Esophagus squamous epithelium (tissue), 5 donors: ENCODE results near the gene EOLA2. TPM values are rescaled to one million over a fixed set of nuclear protein-coding genes. Genes with fewer than 3 reads are reported as not detected.
"Not testable (repeated sequence)": the region's sequence is repeated elsewhere in the genome, so short reads cannot be mapped to it uniquely, and the experiment has no call there.

Source experiments
- DNase-seq: peaks from one replicate; lab custom pipeline; 2025; lab: John Stamatoyannopoulos, UW
- H3K27ac ChIP-seq, 4 donors: fragments of 200-600 bp; sonication (generic); one replicate each; pipeline ENCODE4 v1.5.1; 2016 to 2019; ENCODE audit warnings: mild to moderate bottlenecking in 1 of 4
- H3K27me3 ChIP-seq, 4 donors: fragments of 200-600 bp; sonication (generic); 1 replicate in 3 of 4; 2 replicates in 1 of 4; pipeline versions ENCODE4 v1.5.1 to v1.6.0; 2017 to 2021; ENCODE audit warnings: antibody characterized with exemption in 1 of 4
- H3K36me3 ChIP-seq, 3 donors: fragments of 200-600 bp; sonication (generic); one replicate each; pipeline ENCODE4 v1.5.1; 2016 to 2019
- H3K4me1 ChIP-seq, 3 donors: fragments of 200-600 bp; sonication (generic); one replicate each; pipeline ENCODE4 v1.5.1; 2017 to 2019
- H3K4me3 ChIP-seq, 4 donors: fragments of 200-600 bp; sonication (generic); 1 replicate in 3 of 4; 2 replicates in 1 of 4; pipeline ENCODE4 v1.5.1; 2016 to 2019; ENCODE audit warnings: mild to moderate bottlenecking in 2 of 4, moderate library complexity in 1 of 4
- H3K9me3 ChIP-seq, 3 donors: fragments of 200-600 bp; sonication (generic); one replicate each; pipeline ENCODE4 v1.5.1; 2016 to 2019
- CTCF ChIP-seq, 6 experiments: fragments of 450-650 bp in 4 of 6; fragments of 200-600 bp in 2 of 6; sonication (generic) in 2 of 6; IDR thresholded peaks; one replicate each; pipeline ENCODE4 v1.5.1; 2016 to 2019; ENCODE audit warnings: antibody characterized with exemption in 6 of 6, mild to moderate bottlenecking in 4 of 6, moderate library complexity in 4 of 6
- POLR2A ChIP-seq, 4 donors: fragments of 450-650 bp; IDR thresholded peaks; one replicate each; pipeline ENCODE4 v1.6.1; 2017; ENCODE audit warnings: antibody characterized with exemption in 4 of 4, mild to moderate bottlenecking in 4 of 4, moderate library complexity in 3 of 4
- WGBS, 2 donors: methylation state at CpG; one replicate each; pipeline ENCODE4 v1.1.5; 2018; 5-methylcytosine and 5-hydroxymethylcytosine counted together
- intact Hi-C: fragments of 100-400 bp; cut with DNase I; formaldehyde crosslinking; loops from one replicate; pipeline ENCODE4 v1.15.0; 2022
- total RNA-seq, 4 donors: library from RNA; depleted of rRNA; stranded (reverse); fragments of >200 nt; gene quantifications; one replicate each; pipeline ENCODE4 v1.1.0, GENCODE V29; 2016
- donor health status: DM: yes; HTN: yes; CAD: no.

Gene EOLA2
- total RNA-seq, 4 donors from 2014 or later, result 12.7 to 23.3 (median 19.0) TPM

GRCh38 chrX:149948016-149948415, 9.7 kb upstream of the EOLA2 start:
- H3K27ac ChIP-seq, result no peak overlapping the region
- peaks cover 0 to 49% (median 0%) of the 10 kb centered on the region in 3 donors for H3K36me3 ChIP-seq
- no peaks in the 10 kb centered on the region for H3K27me3 ChIP-seq
- H3K4me3 ChIP-seq, result no peak overlapping the region
- H3K9me3 ChIP-seq, result no peaks in the 10 kb centered on the region
- no peak for DNase-seq
- peaks cover 0 to 5% (median 0%) of the 10 kb centered on the region in 3 donors for H3K4me1 ChIP-seq
- intact Hi-C loops, result no loop called here
- TF ChIP-seq CTCF (IDR thresholded peaks at IDR 0.05) (no peak), POLR2A (IDR thresholded peaks at IDR 0.05) (no peak)
- WGBS, 2 donors, result 40 to 53% methylated on average over 1 to 3 of the region's 3 CpGs

GRCh38 chrX:149946932-149947331, 8.6 kb upstream of the EOLA2 start:
- H3K9me3 ChIP-seq, DNase-seq, H3K4me3 ChIP-seq, H3K27ac ChIP-seq, H3K4me1 ChIP-seq, intact Hi-C loops, H3K27me3 ChIP-seq: not testable (repeated sequence)
- H3K36me3 ChIP-seq, result peaks cover 0 to 44% (median 0%) of the 10 kb centered on the region in 3 donors
- WGBS, 2 donors, result no CpG with 5 or more reads among the region's 3 CpGs

GRCh38 chrX:149945820-149946219, 7.5 kb upstream of the EOLA2 start:
- DNase-seq, result not testable (repeated sequence)

DNA sequence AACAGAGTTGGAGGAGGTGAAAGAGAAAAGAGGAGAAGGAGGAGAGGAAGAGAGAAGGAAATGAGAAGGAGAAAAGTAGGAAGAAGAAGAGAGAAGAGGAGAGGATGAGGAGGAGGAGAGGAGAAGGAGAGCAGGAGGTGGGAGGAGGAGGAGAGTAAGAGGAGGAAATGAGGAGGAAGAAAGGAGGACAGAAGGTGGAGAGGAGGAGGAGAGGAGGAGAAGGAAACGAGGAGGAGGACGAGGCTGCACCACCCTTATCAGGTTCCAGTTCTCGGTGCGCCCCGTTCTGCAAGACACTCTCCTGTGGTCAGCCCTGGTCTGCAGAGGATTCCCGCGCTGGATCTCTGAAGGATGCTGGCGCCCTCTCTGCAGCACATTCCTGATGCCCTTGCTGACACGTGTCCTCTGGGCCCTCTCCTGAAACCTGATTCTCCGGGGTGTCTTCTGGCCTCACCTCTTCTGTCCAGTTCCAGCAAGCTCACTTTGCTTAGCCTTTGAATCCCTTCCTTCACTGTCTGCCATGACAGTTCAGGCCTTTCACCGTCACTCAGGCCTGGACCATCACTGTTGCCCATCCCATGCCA, 6.9 kb upstream of the EOLA2 start:
- H3K9me3 ChIP-seq, H3K27ac ChIP-seq, H3K27me3 ChIP-seq, intact Hi-C loops, H3K4me3 ChIP-seq, H3K4me1 ChIP-seq, DNase-seq: not testable (repeated sequence)
- WGBS, 2 donors, result 84 to 85% methylated on average over 10 to 11 of the region's 11 CpGs
- peaks cover 0 to 44% (median 0%) of the 10 kb centered on the region in 3 donors for H3K36me3 ChIP-seq

More at GRCh38 chrX:149945820-149946219, 7.5 kb upstream of the EOLA2 start:
- H3K4me3 ChIP-seq, intact Hi-C loops, H3K9me3 ChIP-seq, H3K27ac ChIP-seq, H3K27me3 ChIP-seq, H3K4me1 ChIP-seq: not testable (repeated sequence)
- peaks cover 0 to 44% (median 0%) of the 10 kb centered on the region in 3 donors for H3K36me3 ChIP-seq
- 50% methylated on average over 1 of the region's 9 CpGs; no CpG with 5 or more reads in 1 of the 2 donors for WGBS, 2 donors

DNA sequence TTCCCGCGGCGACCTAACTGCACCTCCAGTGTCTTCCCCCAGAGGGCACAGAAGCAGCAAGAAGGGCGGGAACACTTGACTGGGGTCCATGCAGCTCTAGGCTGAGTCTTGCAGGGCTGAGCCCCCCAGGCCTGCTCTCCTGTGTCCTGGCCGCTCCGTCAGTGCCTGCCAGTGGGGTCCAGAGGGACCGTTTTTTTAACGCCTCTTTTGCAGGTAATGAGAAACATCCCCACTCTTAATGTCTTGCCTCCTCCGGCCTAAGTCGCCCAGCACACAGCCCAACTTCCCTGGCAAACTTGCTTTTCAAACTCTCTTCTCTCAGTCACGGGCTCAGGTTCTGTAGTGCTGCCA, 2.4 kb upstream of the EOLA2 start:
- DNase-seq, intact Hi-C loops, H3K9me3 ChIP-seq, H3K27me3 ChIP-seq: not testable (repeated sequence)
- H3K36me3 ChIP-seq, result peaks cover 0 to 14% (median 0%) of the 10 kb centered on the region in 3 donors
- 13 to 56% methylated on average over 3 to 11 of the region's 11 CpGs for WGBS, 2 donors
- TF ChIP-seq CTCF (IDR thresholded peaks at IDR 0.05), result peak in 5 of 6 experiments; percentile 29 to 64 (median 50)
- peak overlapping the region in 3 of 4 donors; percentile 63 to 95 (median 69) for H3K27ac ChIP-seq
- H3K4me1 ChIP-seq, result peaks cover 0 to 11% (median 3%) of the 10 kb centered on the region in 3 donors
- peak overlapping the region in 3 of 4 donors; percentile 20 to 79 (median 57) for H3K4me3 ChIP-seq

- TF ChIP-seq CTCF (IDR thresholded peaks at IDR 0.05) (no peak), POLR2A (IDR thresholded peaks at IDR 0.05) (peak in 2 of 4 donors; percentile 23 to 43)
- intact Hi-C loops, result no loop called here
- peak; percentile 77 for DNase-seq
Observed at GRCh38 chrX:149939905-149940673, 1.8 kb upstream of the EOLA2 start.

More at GRCh38 chrX:149939905-149940673, 1.8 kb upstream of the EOLA2 start:
- no peaks in the 10 kb centered on the region for H3K27me3 ChIP-seq
- peak overlapping the region; percentile 93 to 97 (median 94) for H3K27ac ChIP-seq
- H3K36me3 ChIP-seq, result peaks cover 0 to 9% (median 0%) of the 10 kb centered on the region in 3 donors
- peaks cover 0 to 11% (median 3%) of the 10 kb centered on the region in 3 donors for H3K4me1 ChIP-seq
- WGBS, 2 donors, result 1 to 51% methylated on average over 23 to 27 of the region's 27 CpGs
- H3K4me3 ChIP-seq, result peak overlapping the region; percentile 32 to 79 (median 64)
- H3K9me3 ChIP-seq, result no peaks in the 10 kb centered on the region
